IPS-15b (cell line): ENCODE measurements around the gene SFMBT1.

ENCODE experiments used
- H3K27me3 ChIP-seq: one replicate; pipeline ENCODE4 v1.6.1; 2013; ENCODE audit warnings: low read length; ENCODE audit not compliant: control insufficient read depth, insufficient read depth
- H3K36me3 ChIP-seq: one replicate; pipeline ENCODE4 v1.6.1; 2013; ENCODE audit warnings: low read length; ENCODE audit not compliant: control insufficient read depth, insufficient read depth
- H3K4me1 ChIP-seq: one replicate; pipeline ENCODE4 v1.6.1; 2013; ENCODE audit warnings: mild to moderate bottlenecking, low read length; ENCODE audit not compliant: control insufficient read depth, insufficient read depth
- H3K4me3 ChIP-seq: one replicate; pipeline ENCODE4 v1.5.1; 2013; ENCODE audit warnings: low read depth, low read length
- H3K9ac ChIP-seq: one replicate; pipeline ENCODE4 v1.6.1; 2013; ENCODE audit warnings: low read depth, mild to moderate bottlenecking, low read length
- H3K9me3 ChIP-seq: one replicate; pipeline ENCODE4 v1.6.1; 2013; ENCODE audit warnings: mild to moderate bottlenecking, low read length; ENCODE audit not compliant: control insufficient read depth, insufficient read depth

SFMBT1 gene

DNA sequence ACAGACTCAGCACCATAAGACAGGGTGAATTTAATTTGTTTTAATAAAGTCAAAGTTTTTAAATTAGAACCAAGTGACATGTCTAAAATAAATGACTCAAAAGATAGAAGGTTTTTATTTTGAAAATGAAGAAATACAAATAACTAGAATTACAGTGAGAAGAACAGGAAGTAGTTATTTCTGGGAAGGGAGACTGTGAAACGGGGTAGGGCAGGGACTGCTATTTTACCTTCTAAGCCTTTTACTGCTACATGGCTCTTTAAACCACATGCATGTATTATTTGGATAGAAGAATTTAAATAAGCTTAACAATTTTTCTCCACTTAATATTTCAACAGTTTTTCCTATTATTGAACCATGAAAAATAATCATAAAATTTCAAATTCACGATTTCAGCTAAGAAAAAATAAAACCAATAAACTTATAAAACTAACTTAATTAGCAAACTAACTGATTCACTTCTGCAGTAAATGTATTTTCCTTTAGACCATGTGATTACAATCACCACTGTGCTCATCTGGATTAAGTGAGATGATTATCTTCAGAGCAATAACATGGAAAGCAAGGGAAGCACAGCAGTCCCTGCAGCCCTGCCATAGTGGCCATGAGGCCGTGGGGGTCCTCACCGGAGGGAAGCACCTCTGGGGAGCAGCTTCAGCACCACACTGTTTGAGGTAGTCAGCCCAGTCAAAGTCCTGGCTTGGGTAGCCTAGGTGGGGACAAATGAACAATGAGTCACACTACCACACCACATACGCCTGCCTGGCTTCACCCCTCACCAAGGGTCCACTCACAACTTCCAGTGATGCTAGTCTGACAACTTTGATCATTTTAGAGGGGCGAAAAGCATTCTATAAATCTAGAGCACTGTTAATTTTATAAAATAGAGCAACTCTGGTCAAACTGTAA is 120.2 kb downstream of the SFMBT1 start:
- Histone ChIP-seq H3K4me1 (no peaks in the 10 kb centered on the region), H3K9ac (no peak overlapping the region), H3K36me3 (peaks cover 2% of the 10 kb centered on the region), H3K27me3 (no peaks in the 10 kb centered on the region), H3K9me3 (no peaks in the 10 kb centered on the region), H3K4me3 (no peak overlapping the region)

DNA sequence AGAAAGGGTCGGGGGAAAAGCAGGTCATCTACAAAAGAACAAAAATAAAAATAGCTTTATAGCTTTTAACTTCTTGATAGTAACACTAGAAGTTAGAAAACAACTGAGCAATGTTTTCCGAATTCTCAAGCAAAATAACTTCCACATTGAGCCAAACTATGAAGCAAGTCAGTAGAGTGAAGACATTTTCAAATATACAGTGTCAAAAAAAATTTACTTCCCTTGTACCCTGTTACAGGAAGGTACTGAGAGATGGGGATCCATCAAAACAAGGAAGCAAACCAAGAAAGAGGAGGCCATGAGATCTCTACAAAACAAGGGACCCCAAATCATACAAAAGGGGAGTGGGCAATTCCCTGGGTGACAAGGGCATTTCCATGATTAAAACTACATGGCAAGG is 121.9 kb downstream of the SFMBT1 start:
- Histone ChIP-seq H3K4me3 (no peak overlapping the region), H3K36me3 (peaks cover 2% of the 10 kb centered on the region), H3K27me3 (no peaks in the 10 kb centered on the region), H3K9ac (no peak overlapping the region), H3K9me3 (no peaks in the 10 kb centered on the region), H3K4me1 (no peaks in the 10 kb centered on the region)

DNA sequence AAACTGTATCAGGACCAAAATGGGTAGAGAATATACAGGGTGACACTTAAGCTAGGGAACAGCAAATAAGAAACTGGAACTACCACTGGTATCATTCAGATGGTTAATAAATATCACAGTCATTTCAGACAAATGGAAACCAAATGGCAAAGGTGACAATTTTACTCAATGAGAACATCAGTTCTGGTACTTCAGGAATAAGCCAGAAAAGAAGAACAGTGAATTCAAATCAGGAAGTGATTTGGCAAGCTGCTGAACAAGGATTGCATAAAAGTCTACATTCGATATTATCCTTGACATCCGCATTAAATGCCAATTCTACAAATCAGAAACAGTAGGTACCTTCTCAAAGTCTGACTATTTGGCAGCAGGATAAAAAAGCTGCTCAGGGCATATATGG is 125.0 kb downstream of the SFMBT1 start:
- Histone ChIP-seq H3K36me3 (peaks cover 2% of the 10 kb centered on the region), H3K9ac (no peak overlapping the region), H3K9me3 (no peaks in the 10 kb centered on the region), H3K27me3 (no peaks in the 10 kb centered on the region), H3K4me1 (no peaks in the 10 kb centered on the region), H3K4me3 (no peak overlapping the region)

DNA sequence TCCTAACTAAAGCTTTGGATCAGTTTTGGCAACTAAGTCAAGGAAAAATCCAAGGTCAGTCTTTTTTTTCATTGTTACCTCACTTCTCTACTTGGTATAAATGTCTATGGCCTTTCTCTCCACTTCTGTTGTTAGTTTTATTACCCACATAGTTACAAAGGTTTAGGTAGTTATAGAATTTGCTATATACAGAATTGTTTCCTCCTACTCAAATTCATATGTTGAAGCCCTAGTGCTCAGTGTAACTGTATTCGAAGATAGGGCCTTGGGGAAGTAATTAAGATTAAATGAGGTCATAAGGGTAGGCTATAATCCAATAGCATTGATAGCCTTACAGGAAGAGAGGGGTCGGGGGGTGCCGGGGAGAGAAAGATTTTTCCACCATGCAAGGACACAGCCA is 128.8 kb downstream of the SFMBT1 start:
- Histone ChIP-seq H3K4me3 (no peak overlapping the region), H3K27me3 (no peaks in the 10 kb centered on the region), H3K4me1 (no peaks in the 10 kb centered on the region), H3K9ac (no peak overlapping the region), H3K9me3 (no peaks in the 10 kb centered on the region), H3K36me3 (peaks cover 2% of the 10 kb centered on the region)

DNA sequence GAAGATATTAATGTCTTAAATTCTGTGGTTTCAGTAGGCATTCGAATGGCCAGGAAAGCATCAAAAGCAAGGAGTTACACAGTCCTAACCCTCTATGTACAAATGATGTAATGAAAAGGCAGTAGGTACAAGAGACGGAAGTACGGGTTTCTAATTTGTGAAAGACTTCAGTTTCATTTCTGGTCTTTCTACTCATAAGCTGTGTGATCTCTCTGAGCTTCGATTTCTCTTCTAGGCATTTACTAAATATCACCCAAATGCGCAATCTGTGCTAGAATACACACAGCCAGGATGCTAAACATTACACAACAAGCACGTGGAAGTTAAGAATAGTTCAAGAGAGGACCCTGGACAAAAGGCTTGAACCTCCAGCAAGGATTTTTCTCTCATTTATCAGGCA is 130.6 kb downstream of the SFMBT1 start:
- Histone ChIP-seq H3K36me3 (no peaks in the 10 kb centered on the region), H3K4me1 (no peaks in the 10 kb centered on the region), H3K9ac (no peak overlapping the region), H3K9me3 (no peaks in the 10 kb centered on the region), H3K4me3 (no peak overlapping the region), H3K27me3 (no peaks in the 10 kb centered on the region)

DNA sequence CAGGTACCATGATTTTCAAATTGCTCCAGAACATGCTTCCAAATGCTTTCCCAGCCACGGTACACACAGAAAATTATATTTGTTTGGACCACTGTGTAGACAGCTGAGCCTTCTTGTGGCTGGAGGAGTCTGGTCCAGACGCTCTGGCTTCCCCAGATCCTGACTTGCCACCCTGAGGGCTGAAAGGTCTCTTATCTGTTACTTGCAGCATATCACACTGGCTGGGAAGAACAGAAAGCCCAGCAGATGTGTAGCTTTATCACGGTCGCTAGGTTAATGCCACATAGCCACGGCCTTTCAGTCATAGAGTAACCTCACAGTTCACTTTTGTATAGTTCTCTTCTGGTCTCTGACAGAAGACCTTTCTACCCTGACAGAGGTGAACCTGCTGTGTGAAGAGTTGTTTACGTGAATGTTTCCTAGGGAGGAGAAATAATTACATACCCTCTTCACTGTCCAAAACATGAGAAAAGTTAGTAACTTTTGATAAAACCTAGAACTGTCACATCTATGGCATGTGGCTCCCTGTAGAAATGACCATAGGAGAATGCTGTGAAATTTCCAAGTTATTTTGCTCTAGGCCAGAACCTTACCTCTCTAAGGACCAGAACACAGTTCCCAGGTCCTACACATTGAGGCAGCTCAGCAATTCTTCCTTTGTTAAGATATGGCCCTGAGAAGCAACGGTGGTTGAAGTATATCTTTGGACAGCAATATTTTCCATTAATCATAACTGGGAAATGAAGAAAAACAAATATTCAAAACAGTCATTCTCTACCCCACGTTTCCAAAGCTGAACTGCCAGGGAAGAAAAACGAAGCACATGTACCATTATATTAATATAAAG is 132.8 kb downstream of the SFMBT1 start:
- Histone ChIP-seq H3K9ac (no peak overlapping the region), H3K4me3 (no peak overlapping the region), H3K9me3 (no peaks in the 10 kb centered on the region), H3K36me3 (no peaks in the 10 kb centered on the region), H3K27me3 (no peaks in the 10 kb centered on the region), H3K4me1 (no peaks in the 10 kb centered on the region)

DNA sequence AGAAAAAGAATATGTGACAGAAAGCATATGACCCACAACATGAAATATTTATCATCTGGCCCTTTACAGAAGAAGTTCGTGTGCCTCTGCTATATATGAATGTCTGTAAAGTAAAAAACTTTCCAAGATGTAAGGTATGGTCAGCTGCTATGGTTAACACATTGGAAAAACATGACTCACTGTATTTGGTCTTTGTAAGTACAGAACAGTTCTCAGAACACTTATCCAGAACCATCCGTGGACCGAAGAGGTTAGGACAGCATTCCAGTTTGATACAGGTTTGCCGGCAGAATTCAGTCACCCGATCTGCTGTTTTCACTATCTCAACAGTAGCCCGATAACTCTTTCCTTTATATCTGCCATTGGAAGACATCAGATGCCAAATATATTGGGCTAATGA is 135.1 kb downstream of the SFMBT1 start:
- Histone ChIP-seq H3K36me3 (no peaks in the 10 kb centered on the region), H3K9ac (no peak overlapping the region), H3K27me3 (no peaks in the 10 kb centered on the region), H3K4me3 (no peak overlapping the region), H3K9me3 (no peaks in the 10 kb centered on the region), H3K4me1 (no peaks in the 10 kb centered on the region)

DNA sequence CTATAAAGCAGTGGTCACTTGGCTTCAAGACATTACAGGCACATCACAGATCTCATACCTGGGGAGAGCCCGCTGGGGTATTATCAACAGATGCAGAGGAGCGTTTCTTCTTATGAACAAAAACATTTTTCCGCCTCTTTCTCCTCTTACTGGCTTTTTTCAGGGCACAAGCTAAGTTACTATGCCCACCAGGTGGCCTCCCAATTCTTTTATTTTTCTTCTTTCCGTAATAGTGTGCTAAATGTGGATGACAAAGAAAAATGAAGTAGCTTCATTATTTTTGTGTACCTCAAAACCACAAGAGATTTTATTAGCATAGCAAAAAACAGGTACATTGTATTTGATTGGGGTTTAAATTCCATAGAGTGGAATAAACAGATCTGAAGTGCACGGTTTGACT is 138.4 kb downstream of the SFMBT1 start:
- Histone ChIP-seq H3K9me3 (no peaks in the 10 kb centered on the region), H3K4me3 (no peak overlapping the region), H3K9ac (no peak overlapping the region), H3K27me3 (no peaks in the 10 kb centered on the region), H3K4me1 (no peaks in the 10 kb centered on the region), H3K36me3 (no peaks in the 10 kb centered on the region)

DNA sequence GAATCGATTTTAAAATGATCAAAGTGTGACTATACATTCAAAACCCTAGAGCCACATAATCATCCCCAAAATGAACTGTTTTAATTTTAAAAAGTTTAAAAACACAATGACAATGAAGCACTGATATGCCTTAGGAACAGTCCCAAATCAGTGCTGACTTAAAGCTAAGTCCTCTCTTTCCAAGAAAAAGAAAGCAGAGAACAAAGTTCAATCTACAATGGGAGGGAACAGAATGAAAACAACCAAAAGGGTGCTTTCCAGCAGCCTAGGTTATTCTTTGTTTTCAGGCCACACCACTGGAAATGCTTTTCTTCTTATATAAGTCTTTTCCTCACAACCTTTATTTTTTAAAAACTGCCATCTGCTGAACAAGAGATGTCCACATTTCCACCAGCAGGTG is 141.3 kb downstream of the SFMBT1 start:
- H3K4me1 ChIP-seq: no peaks in the 10 kb centered on the region
- H3K4me3 ChIP-seq: no peak overlapping the region
- H3K9me3 ChIP-seq: no peaks in the 10 kb centered on the region
- H3K36me3 ChIP-seq: no peaks in the 10 kb centered on the region
- H3K9ac ChIP-seq: no peak overlapping the region
- H3K27me3 ChIP-seq: no peaks in the 10 kb centered on the region

DNA sequence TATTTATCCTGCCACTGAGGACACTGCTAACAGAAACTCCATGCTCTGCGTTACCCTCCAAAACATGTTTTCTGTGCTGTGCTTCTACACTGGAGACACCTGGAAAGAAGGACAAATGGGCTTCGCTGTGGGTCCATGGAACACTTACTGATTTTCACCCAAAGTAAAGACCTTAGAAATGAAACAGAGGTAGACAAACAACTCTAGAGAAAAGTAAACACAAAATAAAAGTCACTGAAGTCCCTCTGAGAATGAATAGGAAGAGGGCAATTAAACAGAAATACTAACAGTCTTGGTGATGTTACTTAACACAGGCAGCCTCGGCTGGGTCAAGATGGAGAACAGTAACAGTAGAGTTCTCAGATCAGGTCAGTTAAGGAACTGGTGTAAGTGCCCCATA is 141.9 kb downstream of the SFMBT1 start:
- no peak overlapping the region for H3K9ac ChIP-seq
- no peaks in the 10 kb centered on the region for H3K9me3 ChIP-seq
- no peaks in the 10 kb centered on the region for H3K27me3 ChIP-seq
- H3K4me1 ChIP-seq: no peaks in the 10 kb centered on the region
- no peak overlapping the region for H3K4me3 ChIP-seq
- H3K36me3 ChIP-seq: no peaks in the 10 kb centered on the region

DNA sequence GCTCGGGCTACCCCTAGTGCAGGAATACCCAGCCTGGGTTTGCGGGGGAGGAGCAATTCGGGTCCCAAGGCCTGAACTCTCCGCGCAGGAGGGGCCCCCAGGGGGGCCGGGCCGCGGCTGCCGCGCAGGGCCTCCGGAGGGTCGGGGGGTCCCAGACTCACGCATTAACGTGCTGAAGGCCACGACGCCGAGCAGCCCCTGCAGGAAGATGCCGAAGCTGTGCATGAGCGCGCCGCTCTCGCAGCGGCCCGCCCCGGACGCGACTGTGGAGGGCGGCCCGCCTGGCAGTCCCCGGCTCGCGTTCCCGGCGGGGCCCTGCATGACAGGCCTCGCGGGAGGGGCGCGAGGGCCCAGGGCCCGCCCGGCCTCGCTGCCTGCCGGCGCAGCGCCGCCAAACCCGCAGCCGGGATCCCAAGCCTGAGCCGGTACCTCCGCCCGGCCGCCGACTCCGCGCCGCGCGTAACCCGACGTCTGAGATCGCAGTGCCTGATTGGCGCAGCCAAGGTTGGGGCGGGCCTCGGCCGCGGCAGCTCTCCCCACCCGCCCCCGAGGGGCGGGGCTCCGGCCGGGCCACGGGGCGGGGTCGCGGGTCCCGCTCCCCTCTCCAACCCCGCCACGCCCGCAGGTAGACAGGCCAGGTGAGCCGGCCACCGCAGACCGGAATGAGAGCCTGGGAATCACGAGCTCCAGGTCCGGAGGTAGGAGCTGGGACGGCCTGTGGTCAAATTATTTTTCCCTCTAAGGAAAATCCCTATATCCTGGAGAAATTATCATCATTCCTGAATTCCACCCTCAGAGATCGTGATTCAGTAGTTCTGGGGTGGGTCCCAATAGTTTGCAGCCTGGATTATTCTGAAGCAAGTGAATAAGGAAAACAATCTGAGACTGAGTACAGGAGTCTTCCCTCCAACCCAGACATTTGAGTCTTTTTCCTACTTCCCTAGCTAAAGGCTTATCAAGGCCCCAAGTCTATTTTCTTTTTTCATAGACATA is 148.4 kb downstream of the SFMBT1 start, which contains the start of gene STIMATE:
Gene STIMATE, minus strand, starts transcription at position 419 of the 993 bp plus-strand sequence. Its CDS starts 98 bp downstream, at position 321.
- peak within 1 kb of the TSS; percentile 98 for H3K4me3 ChIP-seq
- peaks cover 6% of the 10 kb centered on the region for H3K27me3 ChIP-seq
- H3K36me3 ChIP-seq: no peaks in the 10 kb centered on the region
- H3K4me1 ChIP-seq: peaks cover 5% of the 10 kb centered on the region
- no peaks in the 10 kb centered on the region for H3K9me3 ChIP-seq
- H3K9ac ChIP-seq: peak within 1 kb of the TSS; percentile 85
